SK-N-SH (cell line): Measurements from ENCODE around the gene C1orf174. TPM values are rescaled to one million over a fixed set of nuclear protein-coding genes. Genes with fewer than 3 reads are reported as not detected.

Source experiments
- CTCF ChIA-PET: fragments of 300-600, 350-600 bp; formaldehyde crosslinking; extraction: SDS; loops from one replicate; lab custom pipeline; 2021; lab: Yijun Ruan, JAX
- POLR2A ChIA-PET: fragments of 350-600 bp; sonication (Branson Sonifier 250); formaldehyde crosslinking; extraction: SDS; loops from one replicate; lab custom pipeline; 2020; ENCODE audit warnings: antibody characterized with exemption, inconsistent platforms; lab: Yijun Ruan, JAX
- DNase-seq: peaks from one replicate; pipeline ENCODE4 v3.0.0; 2012
- H2AFZ ChIP-seq: fragments of 200-600 bp; sonication (generic); 2 replicates; pipeline ENCODE4 v1.8.1; 2016; ENCODE audit warnings: antibody characterized with exemption, mild to moderate bottlenecking, low read depth
- H3F3A ChIP-seq: fragments of 200-600 bp; sonication (generic); replicated peaks from 2 replicates; pipeline ENCODE3; 2016; ENCODE audit warnings: antibody characterized with exemption, mild to moderate bottlenecking; ENCODE audit not compliant: insufficient read depth
- H3K27ac ChIP-seq, 2 experiments: fragments of 200-500 bp in 1 of 2; fragments of 200-600 bp in 1 of 2; sonication (Bioruptor generic) in 1 of 2; sonication (generic), shearing (Covaris generic) in 1 of 2; 2 replicates each; pipeline versions ENCODE4 v1.5.1 to v1.6.1; 2014 to 2016; ENCODE audit warnings: low read depth in 2 of 2, inconsistent platforms in 1 of 2, low read length in 1 of 2, mild to moderate bottlenecking in 1 of 2, mixed read lengths in 1 of 2
- H3K27me3 ChIP-seq: fragments of 200-600 bp; sonication (generic), shearing (Covaris generic); 2 replicates; pipeline ENCODE4 v1.6.1; 2016; ENCODE audit warnings: mixed run types; ENCODE audit not compliant: insufficient read depth
- H3K36me3 ChIP-seq, 2 experiments: fragments of 200-500 bp in 1 of 2; fragments of 200-600 bp in 1 of 2; sonication (Bioruptor generic) in 1 of 2; sonication (generic) in 1 of 2; replicated peaks in 1 of 2; 2 replicates each; pipeline versions ENCODE3 to v1.5.1; 2014 to 2016; ENCODE audit warnings: low read length in 1 of 2, mild to moderate bottlenecking in 1 of 2; ENCODE audit not compliant: insufficient read depth in 2 of 2, control insufficient read depth in 1 of 2
- H3K4me1 ChIP-seq, 2 experiments: fragments of 200-500 bp in 1 of 2; fragments of 200-600 bp in 1 of 2; sonication (Bioruptor generic) in 1 of 2; sonication (generic), shearing (Covaris generic) in 1 of 2; 2 replicates each; pipeline versions ENCODE4 v1.5.1 to v1.6.1; 2014 to 2016; ENCODE audit warnings: low read depth in 1 of 2, low read length in 1 of 2, mixed run types in 1 of 2; ENCODE audit not compliant: insufficient read depth in 2 of 2, control insufficient read depth in 1 of 2
- H3K4me2 ChIP-seq: fragments of 200-600 bp; sonication (generic), shearing (Covaris generic); 2 replicates; pipeline ENCODE4 v1.6.1; 2017; ENCODE audit warnings: mixed run types
- H3K4me3 ChIP-seq, 2 experiments: fragments of 200-500 bp in 1 of 2; fragments of 200-600 bp in 1 of 2; sonication (Bioruptor generic) in 1 of 2; sonication (generic), shearing (Covaris generic) in 1 of 2; 2 replicates each; pipeline versions ENCODE4 v1.5.1 to v1.8.1; 2014 to 2016; ENCODE audit warnings: low read depth in 2 of 2, inconsistent platforms in 1 of 2, low read length in 1 of 2, mild to moderate bottlenecking in 1 of 2, mixed read lengths in 1 of 2, moderate library complexity in 1 of 2
- H3K79me2 ChIP-seq: fragments of 200-600 bp; sonication (generic); 2 replicates; pipeline ENCODE4 v1.8.1; 2017; ENCODE audit warnings: mild to moderate bottlenecking; ENCODE audit not compliant: insufficient read depth
- H3K9ac ChIP-seq: fragments of 200-600 bp; sonication (generic); 2 replicates; pipeline ENCODE4 v1.6.1; 2017; ENCODE audit warnings: mixed run types
- H3K9me2 ChIP-seq: fragments of 200-600 bp; sonication (generic); 2 replicates; pipeline ENCODE4 v1.6.1; 2017; ENCODE audit warnings: mixed run types
- H3K9me3 ChIP-seq: fragments of 200-600 bp; sonication (generic); 2 replicates; pipeline ENCODE4 v1.6.1; 2017; ENCODE audit warnings: mixed run types, mild to moderate bottlenecking, moderate library complexity
- H4K20me1 ChIP-seq: fragments of 200-600 bp; sonication (generic); 2 replicates; pipeline ENCODE4 v1.6.1; 2017; ENCODE audit warnings: mild to moderate bottlenecking, mixed run types; ENCODE audit not compliant: insufficient read depth
- CHD2 ChIP-seq: fragments of 150-350 bp; IDR thresholded peaks from 2 replicates; pipeline ENCODE4 v1.6.1; 2018; ENCODE audit warnings: low read length; ENCODE audit not compliant: partially characterized antibody
- CTCF ChIP-seq: fragments of 200-600 bp; sonication (generic); IDR thresholded peaks from 2 replicates; pipeline ENCODE4 v1.6.1; 2017; ENCODE audit warnings: antibody characterized with exemption, mild to moderate bottlenecking, moderate library complexity
- FOXJ3 ChIP-seq: sonication (generic); formaldehyde crosslinking; IDR thresholded peaks from 2 replicates; pipeline ENCODE4 v1.5.1; 2020; ENCODE audit warnings: mild to moderate bottlenecking, missing genetic modification reagents
- GABPA ChIP-seq: IDR thresholded peaks from 2 replicates; pipeline ENCODE4 v1.4.0; 2012; ENCODE audit warnings: low read depth, mild to moderate bottlenecking
- JUND ChIP-seq: IDR thresholded peaks from 2 replicates; pipeline ENCODE4 v1.4.0; 2012
- NRF1 ChIP-seq: IDR thresholded peaks from 2 replicates; pipeline ENCODE4 v1.6.1; 2012; ENCODE audit warnings: low read depth, mild to moderate bottlenecking, low read length
- POLR2AphosphoS5 ChIP-seq: IDR thresholded peaks from 2 replicates; pipeline ENCODE4 v1.6.1; 2012; ENCODE audit warnings: low read depth, low read length
- RXRA ChIP-seq: IDR thresholded peaks from 2 replicates; pipeline ENCODE4 v1.4.0; 2012; ENCODE audit warnings: low read depth, mild to moderate bottlenecking, borderline replicate concordance
- TCF12 ChIP-seq: IDR thresholded peaks from 2 replicates; pipeline ENCODE4 v1.4.0; 2012
- USF1 ChIP-seq: IDR thresholded peaks from 2 replicates; pipeline ENCODE4 v1.4.0; 2012; ENCODE audit warnings: low read depth, borderline replicate concordance
- YY1 ChIP-seq: IDR thresholded peaks from 2 replicates; pipeline ENCODE4 v1.4.0; 2012; ENCODE audit warnings: low read depth, mild to moderate bottlenecking
- WGBS: methylation state at CpG from one replicate; pipeline ENCODE4 v1.1.6; 2017; ENCODE audit warnings: low lambda C conversion rate; 5-methylcytosine and 5-hydroxymethylcytosine counted together
- polyA plus RNA-seq, 3 experiments: library from polyadenylated mRNA; depleted of rRNA; stranded (reverse); fragments of >200 nt; gene quantifications; 2 replicates each; pipeline ENCODE4 v1.2.3, GENCODE V29; 2012
- TF ChIP-seq, protein P1 (sequence below): fragments of 150-350 bp; IDR thresholded peaks from 2 replicates; pipeline ENCODE4 v1.6.1; 2016; ENCODE audit warnings: mild to moderate bottlenecking, low read depth, low read length
- TF ChIP-seq, protein P2 (sequence below): fragments of 150-350 bp; IDR thresholded peaks from 2 replicates; pipeline ENCODE4 v1.6.1; 2017; ENCODE audit warnings: antibody characterized with exemption, low read length, low read depth, borderline replicate concordance
- TF ChIP-seq, protein P3 (sequence below): IDR thresholded peaks from 2 replicates; pipeline ENCODE4 v1.4.0; 2012; ENCODE audit warnings: low read depth, borderline replicate concordance
- TF ChIP-seq, protein P4 (sequence below): IDR thresholded peaks from 2 replicates; pipeline ENCODE4 v1.4.0; 2012; ENCODE audit warnings: low read depth

C1orf174 gene
- polyA plus RNA-seq, 1 of the 3 experiments (the other 2 are of a cell fraction) = 21.4 TPM

GRCh38 chr1:3895951-3896325 lies 4.1 kb downstream of the C1orf174 start:
- H3K9me2 ChIP-seq = no peaks in the 10 kb centered on the region
- no CpG with 5 or more reads among the region's 4 CpGs for WGBS
- POLR2A ChIA-PET = no interaction called here
- H3K27ac ChIP-seq = no peak overlapping the region
- no peak overlapping the region for H3K9ac ChIP-seq
- H3K36me3 ChIP-seq = peaks cover 12 to 14% of the 10 kb centered on the region in 2 experiments
- no peaks in the 10 kb centered on the region for H3F3A ChIP-seq
- TF ChIP-seq, protein P1, sequence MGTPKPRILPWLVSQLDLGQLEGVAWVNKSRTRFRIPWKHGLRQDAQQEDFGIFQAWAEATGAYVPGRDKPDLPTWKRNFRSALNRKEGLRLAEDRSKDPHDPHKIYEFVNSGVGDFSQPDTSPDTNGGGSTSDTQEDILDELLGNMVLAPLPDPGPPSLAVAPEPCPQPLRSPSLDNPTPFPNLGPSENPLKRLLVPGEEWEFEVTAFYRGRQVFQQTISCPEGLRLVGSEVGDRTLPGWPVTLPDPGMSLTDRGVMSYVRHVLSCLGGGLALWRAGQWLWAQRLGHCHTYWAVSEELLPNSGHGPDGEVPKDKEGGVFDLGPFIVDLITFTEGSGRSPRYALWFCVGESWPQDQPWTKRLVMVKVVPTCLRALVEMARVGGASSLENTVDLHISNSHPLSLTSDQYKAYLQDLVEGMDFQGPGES = no peak
- TF ChIP-seq, protein P2, sequence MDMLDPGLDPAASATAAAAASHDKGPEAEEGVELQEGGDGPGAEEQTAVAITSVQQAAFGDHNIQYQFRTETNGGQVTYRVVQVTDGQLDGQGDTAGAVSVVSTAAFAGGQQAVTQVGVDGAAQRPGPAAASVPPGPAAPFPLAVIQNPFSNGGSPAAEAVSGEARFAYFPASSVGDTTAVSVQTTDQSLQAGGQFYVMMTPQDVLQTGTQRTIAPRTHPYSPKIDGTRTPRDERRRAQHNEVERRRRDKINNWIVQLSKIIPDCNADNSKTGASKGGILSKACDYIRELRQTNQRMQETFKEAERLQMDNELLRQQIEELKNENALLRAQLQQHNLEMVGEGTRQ = no peak
- TF ChIP-seq, protein P3, sequence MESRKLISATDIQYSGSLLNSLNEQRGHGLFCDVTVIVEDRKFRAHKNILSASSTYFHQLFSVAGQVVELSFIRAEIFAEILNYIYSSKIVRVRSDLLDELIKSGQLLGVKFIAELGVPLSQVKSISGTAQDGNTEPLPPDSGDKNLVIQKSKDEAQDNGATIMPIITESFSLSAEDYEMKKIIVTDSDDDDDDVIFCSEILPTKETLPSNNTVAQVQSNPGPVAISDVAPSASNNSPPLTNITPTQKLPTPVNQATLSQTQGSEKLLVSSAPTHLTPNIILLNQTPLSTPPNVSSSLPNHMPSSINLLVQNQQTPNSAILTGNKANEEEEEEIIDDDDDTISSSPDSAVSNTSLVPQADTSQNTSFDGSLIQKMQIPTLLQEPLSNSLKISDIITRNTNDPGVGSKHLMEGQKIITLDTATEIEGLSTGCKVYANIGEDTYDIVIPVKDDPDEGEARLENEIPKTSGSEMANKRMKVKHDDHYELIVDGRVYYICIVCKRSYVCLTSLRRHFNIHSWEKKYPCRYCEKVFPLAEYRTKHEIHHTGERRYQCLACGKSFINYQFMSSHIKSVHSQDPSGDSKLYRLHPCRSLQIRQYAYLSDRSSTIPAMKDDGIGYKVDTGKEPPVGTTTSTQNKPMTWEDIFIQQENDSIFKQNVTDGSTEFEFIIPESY = no peak
- TF ChIP-seq POLR2AphosphoS5 = no peak
- TF ChIP-seq GABPA = no peak
- TF ChIP-seq TCF12 = no peak
- no peak for TF ChIP-seq USF1
- TF ChIP-seq RXRA = no peak
- TF ChIP-seq CHD2 = no peak
- DNase-seq = no peak
- CTCF ChIA-PET = interaction anchor here (0.9 kb wide), 1 partner anchor 11 kb away, joined by 5 read pairs; no protein-coding TSS in a partner anchor
- H3K4me3 ChIP-seq = no peak overlapping the region
- no peak overlapping the region for H3K4me2 ChIP-seq
- H2AFZ ChIP-seq = no peak overlapping the region
- H3K79me2 ChIP-seq = peaks cover 73% of the 10 kb centered on the region
- H4K20me1 ChIP-seq = 0 out of 2 replicates have a peak, but pooled peaks cover 9% of the 10 kb centered on the region
- H3K4me1 ChIP-seq = peaks cover 0 to 4% of the 10 kb centered on the region in 2 experiments; a peak in 1 of 4 replicates
- no peaks in the 10 kb centered on the region for H3K9me3 ChIP-seq
- H3K27me3 ChIP-seq = no peaks in the 10 kb centered on the region

DNA sequence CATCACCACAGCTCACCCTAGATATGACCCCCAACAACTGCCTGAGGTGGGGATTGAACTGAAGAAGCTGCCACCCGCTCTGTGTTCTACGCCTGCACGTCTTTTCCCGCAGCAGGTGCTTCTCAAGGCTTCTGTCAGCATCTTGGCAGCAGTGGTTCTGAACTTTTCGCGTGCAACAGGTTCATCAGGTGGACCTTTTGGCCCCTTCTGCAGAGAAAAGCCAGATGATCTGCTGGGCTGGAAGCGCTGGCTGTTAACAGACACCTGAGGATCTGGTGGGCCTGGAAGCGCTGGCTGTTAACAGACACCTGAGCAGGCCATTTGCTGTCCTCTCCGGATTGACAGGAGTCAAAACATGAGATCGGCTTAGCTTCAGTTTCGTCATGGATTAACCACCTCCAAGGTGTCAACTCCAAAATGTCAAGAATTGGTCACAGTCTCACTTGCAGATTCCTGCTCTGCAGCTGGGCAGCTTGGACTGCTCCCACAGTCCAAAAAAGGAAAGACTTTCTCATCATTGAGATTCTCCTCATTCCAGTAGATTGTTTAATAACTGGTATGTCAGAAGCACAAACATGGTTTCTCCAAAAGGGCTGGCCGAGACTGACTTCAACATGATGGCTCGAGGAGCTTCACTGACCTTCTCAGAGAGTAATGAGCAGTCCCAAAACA lies 4.7 kb downstream of the C1orf174 start:
- DNase-seq = no peak
- CTCF ChIA-PET = interaction anchor here (0.9 kb wide), 1 partner anchor 10 kb away, joined by 5 read pairs; no protein-coding TSS in a partner anchor
- 94% methylated on average over 13 of the region's 13 CpGs for WGBS

More for the DNA sequence above, 4.7 kb downstream of the C1orf174 start:
- H4K20me1 ChIP-seq = 0 out of 2 replicates have a peak, but pooled peaks cover 9% of the 10 kb centered on the region
- H3K9ac ChIP-seq = no peak overlapping the region
- no peaks in the 10 kb centered on the region for H3K27me3 ChIP-seq
- H3K79me2 ChIP-seq = peaks cover 73% of the 10 kb centered on the region
- no peaks in the 10 kb centered on the region for H3K9me3 ChIP-seq
- no peak overlapping the region for H2AFZ ChIP-seq
- H3K9me2 ChIP-seq = no peaks in the 10 kb centered on the region
- TF ChIP-seq NRF1 (no peak), JUND (no peak), CTCF (no peak), YY1 (no peak), FOXJ3 (CRISPR knock-in tag) (no peak), CHD2 (no peak), RXRA (no peak)
- TF ChIP-seq, protein P4, sequence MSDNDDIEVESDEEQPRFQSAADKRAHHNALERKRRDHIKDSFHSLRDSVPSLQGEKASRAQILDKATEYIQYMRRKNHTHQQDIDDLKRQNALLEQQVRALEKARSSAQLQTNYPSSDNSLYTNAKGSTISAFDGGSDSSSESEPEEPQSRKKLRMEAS = no peak
- TF ChIP-seq, protein P1 = no peak
- H3K4me2 ChIP-seq = no peak overlapping the region
- no peak overlapping the region for H3K4me3 ChIP-seq
- POLR2A ChIA-PET = no interaction called here
- H3K36me3 ChIP-seq = peaks cover 12 to 19% of the 10 kb centered on the region in 2 experiments
- no peaks in the 10 kb centered on the region for H3F3A ChIP-seq
- H3K4me1 ChIP-seq = peaks cover 0 to 4% of the 10 kb centered on the region in 2 experiments; a peak in 1 of 4 replicates
- H3K27ac ChIP-seq = no peak overlapping the region
